ENCODE measurements around the gene AP4B1. TPM values are rescaled to one million over a fixed set of nuclear protein-coding genes. Genes with fewer than 3 reads are reported as not detected.

Gene AP4B1
- total RNA-seq, 1 experiment from 2014 or later = 14.9 TPM

GRCh38 chr1:113938192-113938591, 33.6 kb upstream of the AP4B1 start:
- H3K4me3 ChIP-seq (ENCODE audit: insufficient read depth, low read depth, low read length) = no peak overlapping the region
- H3K36me3 ChIP-seq (replicated peaks; ENCODE audit: control insufficient read depth, insufficient read depth, low read length) = peaks cover 10% of the 10 kb centered on the region
- H3K27me3 ChIP-seq (ENCODE audit: control insufficient read depth, insufficient read depth, low read length) = no peaks in the 10 kb centered on the region
- DNase-seq = no peak

GRCh38 chr1:113937146-113937545, 32.5 kb upstream of the AP4B1 start:
- DNase-seq = no peak
- peaks cover 10% of the 10 kb centered on the region for H3K36me3 ChIP-seq (replicated peaks; ENCODE audit: control insufficient read depth, insufficient read depth, low read length)
- no peak overlapping the region for H3K4me3 ChIP-seq (ENCODE audit: insufficient read depth, low read depth, low read length)
- H3K27me3 ChIP-seq (ENCODE audit: control insufficient read depth, insufficient read depth, low read length) = no peaks in the 10 kb centered on the region

GRCh38 chr1:113935970-113936369, 31.4 kb upstream of the AP4B1 start:
- no peaks in the 10 kb centered on the region for H3K27me3 ChIP-seq (ENCODE audit: control insufficient read depth, insufficient read depth, low read length)
- DNase-seq = no peak
- H3K4me3 ChIP-seq (ENCODE audit: insufficient read depth, low read depth, low read length) = no peak overlapping the region
- H3K36me3 ChIP-seq (replicated peaks; ENCODE audit: control insufficient read depth, insufficient read depth, low read length) = peaks cover 8% of the 10 kb centered on the region

DNA sequence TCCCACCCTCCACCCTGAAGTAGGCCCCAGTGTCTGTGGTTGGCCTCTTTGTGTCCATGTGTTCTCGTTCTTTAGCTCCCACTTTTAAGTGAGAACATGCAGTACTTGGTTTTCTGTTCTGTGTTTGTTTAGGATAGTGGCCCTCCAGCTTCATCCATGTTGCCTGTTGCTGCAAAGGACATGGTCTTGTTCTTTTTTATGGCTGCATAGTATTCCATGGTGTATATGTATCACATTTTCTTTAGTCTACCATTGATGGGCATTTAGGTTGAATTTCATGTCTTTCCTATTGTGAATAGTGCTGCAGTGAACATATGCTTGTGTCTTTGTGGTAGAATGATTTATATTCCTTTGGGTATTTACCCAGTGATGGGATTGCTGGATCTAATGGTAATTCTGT, 30.6 kb upstream of the AP4B1 start:
- Histone ChIP-seq H3K27me3 (ENCODE audit: control insufficient read depth, insufficient read depth, low read length) (no peaks in the 10 kb centered on the region), H3K36me3 (replicated peaks; ENCODE audit: control insufficient read depth, insufficient read depth, low read length) (no peaks in the 10 kb centered on the region), H3K4me3 (ENCODE audit: insufficient read depth, low read depth, low read length) (no peak overlapping the region)
- DNase-seq = no peak

DNA sequence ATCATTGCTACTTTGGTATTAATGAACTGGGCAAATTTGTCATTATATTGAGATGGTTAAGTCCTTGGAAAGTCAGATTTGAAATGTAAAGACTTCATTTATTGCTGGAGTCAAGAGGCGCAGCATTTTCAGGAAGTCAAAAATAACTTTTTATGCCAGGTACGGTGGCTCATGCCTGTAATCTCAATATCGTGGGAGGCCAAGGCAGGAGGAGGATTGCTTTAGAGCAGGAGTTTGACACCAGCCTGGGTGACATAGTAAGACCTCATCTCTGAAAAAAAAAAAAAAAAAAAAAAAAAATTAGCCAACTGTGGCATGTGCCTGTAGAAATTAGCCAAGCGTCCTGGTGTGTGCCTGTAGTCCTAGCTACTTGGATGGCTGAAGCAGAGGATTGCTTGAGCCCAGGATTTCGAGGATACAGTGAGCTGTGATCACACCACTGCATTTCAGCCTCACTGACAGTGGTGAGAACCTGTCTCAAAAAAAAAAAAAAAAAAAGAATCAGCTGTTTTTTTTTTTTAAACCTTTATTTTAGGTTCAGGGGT, 30.0 kb upstream of the AP4B1 start:
- no peak overlapping the region for H3K4me3 ChIP-seq (ENCODE audit: insufficient read depth, low read depth, low read length)
- no peaks in the 10 kb centered on the region for H3K36me3 ChIP-seq (replicated peaks; ENCODE audit: control insufficient read depth, insufficient read depth, low read length)
- no peaks in the 10 kb centered on the region for H3K27me3 ChIP-seq (ENCODE audit: control insufficient read depth, insufficient read depth, low read length)
- no peak for DNase-seq

GRCh38 chr1:113934006-113934405, 29.4 kb upstream of the AP4B1 start:
- no peak overlapping the region for H3K4me3 ChIP-seq (ENCODE audit: insufficient read depth, low read depth, low read length)
- H3K27me3 ChIP-seq (ENCODE audit: control insufficient read depth, insufficient read depth, low read length) = no peaks in the 10 kb centered on the region
- H3K36me3 ChIP-seq (replicated peaks; ENCODE audit: control insufficient read depth, insufficient read depth, low read length) = no peaks in the 10 kb centered on the region
- DNase-seq = no peak

DNA sequence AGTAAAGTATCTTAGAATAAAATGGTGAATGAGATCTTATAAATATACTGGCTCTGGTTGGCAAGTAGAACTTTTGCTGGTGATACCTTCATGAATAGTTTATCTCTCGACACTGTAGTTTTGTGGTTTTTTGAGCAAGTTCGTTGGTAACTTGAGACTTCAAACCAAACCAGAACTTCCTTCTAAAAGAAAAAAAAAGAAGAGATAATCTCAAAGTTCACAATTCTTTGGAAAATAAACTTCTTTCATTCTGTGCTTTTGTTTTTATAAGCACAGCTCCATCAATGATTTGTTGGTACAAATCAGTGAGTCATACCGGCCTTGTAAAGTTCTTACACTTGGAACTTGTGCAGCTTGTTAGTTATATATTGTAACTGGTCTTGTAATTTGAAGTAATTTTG, 26.9 kb upstream of the AP4B1 start:
- no peak for DNase-seq
- Histone ChIP-seq H3K36me3 (replicated peaks; ENCODE audit: control insufficient read depth, insufficient read depth, low read length) (no peaks in the 10 kb centered on the region), H3K4me3 (ENCODE audit: insufficient read depth, low read depth, low read length) (no peak overlapping the region)

GRCh38 chr1:113930499-113931161, 26.0 kb upstream of the AP4B1 start:
- peak; percentile 55 for DNase-seq
- peak overlapping the region; percentile 91 for H3K4me3 ChIP-seq (ENCODE audit: insufficient read depth, low read depth, low read length)
- peaks cover 1% of the 10 kb centered on the region; the same call in 1 of the 2 replicates for H3K27me3 ChIP-seq (ENCODE audit: control insufficient read depth, insufficient read depth, low read length)
- no peaks in the 10 kb centered on the region for H3K36me3 ChIP-seq (replicated peaks; ENCODE audit: control insufficient read depth, insufficient read depth, low read length)

More for the DNA sequence above, 26.9 kb upstream of the AP4B1 start:
- H3K27me3 ChIP-seq (ENCODE audit: control insufficient read depth, insufficient read depth, low read length) = peaks cover 1% of the 10 kb centered on the region; the same call in 1 of the 2 replicates

- Histone ChIP-seq H3K4me3 (ENCODE audit: insufficient read depth, low read depth, low read length) (peak overlapping the region; percentile 91), H3K27me3 (ENCODE audit: control insufficient read depth, insufficient read depth, low read length) (peaks cover 1% of the 10 kb centered on the region; the same call in 1 of the 2 replicates), H3K36me3 (replicated peaks; ENCODE audit: control insufficient read depth, insufficient read depth, low read length) (no peaks in the 10 kb centered on the region)
- no peak for DNase-seq
These were observed 25.3 kb upstream of the AP4B1 start for GRCh38 chr1:113929750-113930498.

DNA sequence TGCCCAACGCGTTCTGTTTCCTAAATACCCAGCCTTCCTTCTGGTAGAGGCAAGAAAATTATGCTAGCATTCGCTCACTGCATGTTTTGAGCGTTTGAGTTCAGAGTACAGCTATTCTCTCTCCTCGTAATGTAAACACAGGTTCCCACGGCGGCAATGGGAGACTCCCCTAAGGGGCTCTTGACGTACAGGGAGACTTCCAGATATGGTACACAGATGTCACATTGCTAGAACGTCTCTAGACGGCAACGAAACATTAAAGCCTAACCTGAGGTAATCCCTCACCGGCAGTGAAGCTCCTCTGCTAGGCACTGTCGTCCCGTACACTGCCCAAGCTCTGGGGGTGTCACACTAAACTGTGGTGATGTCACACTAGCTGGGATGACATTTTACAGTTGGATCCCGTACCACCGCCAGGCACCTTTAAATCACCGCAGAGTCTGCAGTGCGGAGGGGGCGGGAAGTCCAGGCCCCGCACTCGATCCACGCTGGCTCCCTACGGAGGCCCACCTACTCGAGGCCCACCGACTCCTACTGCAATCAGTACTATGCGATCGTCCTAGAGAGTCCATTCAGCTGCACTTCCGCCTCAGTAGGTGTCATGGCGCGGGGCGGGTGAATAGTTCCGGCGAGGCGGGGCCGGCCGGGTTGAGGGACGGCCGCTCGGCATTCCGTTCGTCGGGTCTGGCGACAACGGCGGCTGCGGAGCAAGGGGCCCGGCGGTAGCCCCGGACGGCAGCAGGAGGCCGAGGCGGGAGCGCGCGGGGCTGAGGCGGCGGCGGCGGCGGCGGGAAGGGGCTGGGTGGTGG, 24.5 kb upstream of the AP4B1 start, which contains the start of gene HIPK1:
Gene HIPK1, plus strand, starts transcription at position 384 of the 809 bp plus-strand sequence.
- Histone ChIP-seq H3K27me3 (ENCODE audit: control insufficient read depth, insufficient read depth, low read length) (peaks cover 1% of the 10 kb centered on the region; the same call in 1 of the 2 replicates), H3K4me3 (ENCODE audit: insufficient read depth, low read depth, low read length) (peak within 1 kb of the TSS; percentile 91), H3K36me3 (replicated peaks; ENCODE audit: control insufficient read depth, insufficient read depth, low read length) (no peaks in the 10 kb centered on the region)
- peak; percentile 96 for DNase-seq

GRCh38 chr1:113928187-113928930, 23.8 kb upstream of the AP4B1 start:
- Histone ChIP-seq H3K27me3 (ENCODE audit: control insufficient read depth, insufficient read depth, low read length) (peaks cover 1% of the 10 kb centered on the region; the same call in 1 of the 2 replicates), H3K4me3 (ENCODE audit: insufficient read depth, low read depth, low read length) (peak overlapping the region; percentile 91), H3K36me3 (replicated peaks; ENCODE audit: control insufficient read depth, insufficient read depth, low read length) (no peaks in the 10 kb centered on the region)
- DNase-seq = no peak

GRCh38 chr1:113924473-113924872, 19.9 kb upstream of the AP4B1 start:
- no peak for DNase-seq
- H3K27me3 ChIP-seq (ENCODE audit: control insufficient read depth, insufficient read depth, low read length) = peaks cover 1% of the 10 kb centered on the region; the same call in 1 of the 2 replicates
- H3K4me3 ChIP-seq (ENCODE audit: insufficient read depth, low read depth, low read length) = no peak overlapping the region
- H3K36me3 ChIP-seq (replicated peaks; ENCODE audit: control insufficient read depth, insufficient read depth, low read length) = no peaks in the 10 kb centered on the region

DNA sequence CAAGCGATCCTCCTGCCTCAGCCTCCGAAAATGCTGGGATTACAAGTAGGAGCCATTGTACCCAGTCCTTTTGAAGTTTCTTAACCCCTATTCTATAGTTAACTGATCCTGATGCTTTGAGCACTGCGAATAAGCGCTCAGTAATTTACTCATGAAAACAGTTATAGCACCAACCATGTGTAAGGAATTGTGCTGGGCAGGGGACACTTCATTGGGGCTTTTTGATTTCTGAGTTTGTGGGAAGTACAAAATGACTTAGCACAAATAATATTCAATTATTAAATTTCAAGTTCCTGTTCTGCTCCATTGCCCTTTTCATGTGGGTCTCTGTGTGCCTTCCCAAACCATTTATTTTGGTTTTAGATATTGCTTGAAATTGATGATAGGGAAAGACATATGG, 18.4 kb upstream of the AP4B1 start:
- Histone ChIP-seq H3K36me3 (replicated peaks; ENCODE audit: control insufficient read depth, insufficient read depth, low read length) (no peaks in the 10 kb centered on the region), H3K27me3 (ENCODE audit: control insufficient read depth, insufficient read depth, low read length) (no peaks in the 10 kb centered on the region; the same call in 1 of the 2 replicates)

DNA sequence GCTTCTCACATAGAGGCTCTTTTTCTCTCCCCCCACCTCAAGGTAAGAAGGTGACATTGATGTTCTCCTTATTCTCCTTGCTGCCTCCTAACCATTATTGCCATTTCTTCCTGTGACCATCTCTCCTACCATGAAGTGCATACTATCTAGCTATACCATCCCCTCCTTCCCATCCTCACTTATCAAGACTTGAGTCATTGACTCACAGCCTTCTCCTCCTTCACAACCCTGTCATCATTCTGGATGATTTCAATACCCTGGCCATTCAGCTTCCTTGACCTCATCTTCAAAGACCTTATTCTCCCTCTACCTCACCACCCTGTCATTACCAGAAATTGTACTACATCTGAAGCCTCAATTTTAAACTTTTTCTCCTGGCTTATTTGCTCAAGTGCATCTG, 13.6 kb upstream of the AP4B1 start:
- H3K4me3 ChIP-seq (ENCODE audit: insufficient read depth, low read depth, low read length) = no peak overlapping the region
- H3K36me3 ChIP-seq (replicated peaks; ENCODE audit: control insufficient read depth, insufficient read depth, low read length) = no peaks in the 10 kb centered on the region
- DNase-seq = no peak
- no peaks in the 10 kb centered on the region; the same call in 1 of the 2 replicates for H3K27me3 ChIP-seq (ENCODE audit: control insufficient read depth, insufficient read depth, low read length)

More for the DNA sequence above, 18.4 kb upstream of the AP4B1 start:
- DNase-seq = no peak
- H3K4me3 ChIP-seq (ENCODE audit: insufficient read depth, low read depth, low read length) = no peak overlapping the region

All from H7 (cell line).